ENCODE data around the gene TNPO2.
"Not testable (repeated sequence)": the region's sequence is repeated elsewhere in the genome, so short reads cannot be mapped to it uniquely, and the experiment has no call there.

Gene TNPO2

GRCh38 chr19:12685831-12686230 lies 37.9 kb downstream of the TNPO2 start:
- H3K27ac ChIP-seq: no peak overlapping the region
- TF ChIP-seq ZFX (IDR thresholded peaks at IDR 0.05; ENCODE audit: borderline replicate concordance): no peak
- TF ChIP-seq, protein P1, sequence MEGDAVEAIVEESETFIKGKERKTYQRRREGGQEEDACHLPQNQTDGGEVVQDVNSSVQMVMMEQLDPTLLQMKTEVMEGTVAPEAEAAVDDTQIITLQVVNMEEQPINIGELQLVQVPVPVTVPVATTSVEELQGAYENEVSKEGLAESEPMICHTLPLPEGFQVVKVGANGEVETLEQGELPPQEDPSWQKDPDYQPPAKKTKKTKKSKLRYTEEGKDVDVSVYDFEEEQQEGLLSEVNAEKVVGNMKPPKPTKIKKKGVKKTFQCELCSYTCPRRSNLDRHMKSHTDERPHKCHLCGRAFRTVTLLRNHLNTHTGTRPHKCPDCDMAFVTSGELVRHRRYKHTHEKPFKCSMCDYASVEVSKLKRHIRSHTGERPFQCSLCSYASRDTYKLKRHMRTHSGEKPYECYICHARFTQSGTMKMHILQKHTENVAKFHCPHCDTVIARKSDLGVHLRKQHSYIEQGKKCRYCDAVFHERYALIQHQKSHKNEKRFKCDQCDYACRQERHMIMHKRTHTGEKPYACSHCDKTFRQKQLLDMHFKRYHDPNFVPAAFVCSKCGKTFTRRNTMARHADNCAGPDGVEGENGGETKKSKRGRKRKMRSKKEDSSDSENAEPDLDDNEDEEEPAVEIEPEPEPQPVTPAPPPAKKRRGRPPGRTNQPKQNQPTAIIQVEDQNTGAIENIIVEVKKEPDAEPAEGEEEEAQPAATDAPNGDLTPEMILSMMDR (IDR thresholded peaks at IDR 0.05): no peak

- peak within 1 kb of the TSS; percentile 99 for H3K27ac ChIP-seq
- TF ChIP-seq ZFX (IDR thresholded peaks at IDR 0.05; ENCODE audit: borderline replicate concordance): no peak
- TF ChIP-seq, protein P1 (IDR thresholded peaks at IDR 0.05): no peak
These were observed 42.4 kb downstream of the TNPO2 start, which contains the start of gene DHPS for GRCh38 chr19:12681074-12681987. Gene DHPS (minus strand): TSS chr19:12681880. CDS start chr19:12681766, 114 bp downstream.

DNA sequence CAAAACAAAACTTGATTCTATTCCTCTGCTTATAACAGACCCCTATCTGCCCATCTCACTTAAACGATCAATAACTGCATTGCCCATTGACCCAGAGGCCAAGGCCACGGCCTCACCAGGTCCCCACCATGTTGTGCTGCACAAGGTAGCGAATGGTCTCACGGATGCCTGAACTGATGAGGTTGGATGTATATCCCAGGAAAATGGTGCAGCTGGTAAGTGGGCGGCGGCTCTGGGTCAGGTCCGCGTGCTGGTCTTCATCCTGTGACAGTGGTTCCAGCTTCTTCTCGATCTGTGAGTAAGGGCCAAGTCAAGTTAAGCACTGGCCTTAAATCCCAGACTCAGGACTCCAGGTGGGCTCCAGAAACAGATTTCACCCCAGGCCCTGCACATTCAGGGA lies 43.7 kb downstream of the TNPO2 start:
- TF ChIP-seq, protein P1 (IDR thresholded peaks at IDR 0.05): no peak
- no peak for TF ChIP-seq ZFX (IDR thresholded peaks at IDR 0.05; ENCODE audit: borderline replicate concordance)
- H3K27ac ChIP-seq: peak overlapping the region; percentile 99

DNA sequence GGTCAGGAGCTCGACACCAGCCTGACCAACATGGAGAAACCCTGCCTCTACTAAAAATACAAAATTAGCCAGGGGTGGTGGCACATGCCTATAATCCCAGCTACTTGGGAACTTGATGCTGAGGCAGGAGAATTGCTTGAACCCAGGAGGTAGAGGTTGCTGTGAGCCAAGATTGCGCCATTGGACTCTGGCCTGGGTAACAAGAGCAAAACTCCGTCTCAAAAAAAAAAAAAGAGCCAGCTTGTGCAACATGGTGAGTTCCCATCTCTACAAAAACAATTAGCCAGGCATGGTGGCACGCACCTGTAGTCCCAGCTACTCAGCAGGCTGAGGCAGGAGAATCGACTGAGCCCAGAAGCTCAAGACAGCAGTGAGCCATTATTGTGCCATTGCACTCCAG lies 45.7 kb downstream of the TNPO2 start:
- not testable (repeated sequence) for H3K27ac ChIP-seq

GRCh38 chr19:12676928-12677327 lies 46.8 kb downstream of the TNPO2 start:
- TF ChIP-seq, protein P1 (IDR thresholded peaks at IDR 0.05): no peak
- TF ChIP-seq ZFX (IDR thresholded peaks at IDR 0.05; ENCODE audit: borderline replicate concordance): no peak
- peak overlapping the region; percentile 25; the same call in 1 of the 2 replicates for H3K27ac ChIP-seq

- TF ChIP-seq, protein P1 (IDR thresholded peaks at IDR 0.05): peak; percentile 92
- no peak for TF ChIP-seq ZFX (IDR thresholded peaks at IDR 0.05; ENCODE audit: borderline replicate concordance)
- peak overlapping the region; percentile 25; the same call in 1 of the 2 replicates for H3K27ac ChIP-seq
These were observed 47.3 kb downstream of the TNPO2 start for GRCh38 chr19:12676384-12676792.

DNA sequence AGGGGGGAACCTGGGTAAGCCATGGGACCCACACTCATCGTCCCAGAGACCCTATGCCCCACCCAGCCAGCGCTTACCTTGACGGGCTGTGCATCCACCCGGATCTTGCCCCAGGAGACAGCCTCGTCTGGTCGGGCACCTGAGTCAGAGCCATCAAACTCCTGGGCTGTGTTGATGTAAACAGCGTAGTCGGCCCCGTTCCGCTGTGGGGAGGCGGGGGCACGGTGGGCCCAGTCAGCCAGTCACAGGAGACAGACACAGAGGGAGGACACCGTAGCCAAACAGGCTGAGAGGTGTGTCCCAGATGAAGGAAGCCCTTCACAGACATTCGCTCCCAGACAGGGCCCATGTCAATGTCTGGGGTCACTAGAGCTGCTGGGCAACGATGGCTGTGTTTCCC lies 47.8 kb downstream of the TNPO2 start:
- no peak for TF ChIP-seq ZFX (IDR thresholded peaks at IDR 0.05; ENCODE audit: borderline replicate concordance)
- TF ChIP-seq, protein P1 (IDR thresholded peaks at IDR 0.05): no peak

More for the DNA sequence above, 47.8 kb downstream of the TNPO2 start:
- H3K27ac ChIP-seq: peak overlapping the region; percentile 25; the same call in 1 of the 2 replicates

All from 22Rv1 (cell line).